Activated CD4-positive, alpha-beta T cell treated with anti-CD3 and anti-CD28 coated beads for 36 hours (primary cell): ENCODE measurements around the gene UCHL1. TPM values are rescaled to one million over a fixed set of nuclear protein-coding genes. Genes with fewer than 3 reads are reported as not detected.
"Not testable (repeated sequence)": the region's sequence is repeated elsewhere in the genome, so short reads cannot be mapped to it uniquely, and the experiment has no call there.

Experiments used
- ATAC-seq: fragments of 200-7000 bp; cut with Tn5 transposase; one replicate; pipeline ENCODE4 v1.10.0; 2021; ENCODE audit warnings: mild to moderate bottlenecking, moderate library complexity
- CTCF ChIA-PET: fragments of 350-600 bp; sonication (Branson Sonifier 250); formaldehyde crosslinking; loops from one replicate; lab custom pipeline; 2021; ENCODE audit warnings: antibody characterized with exemption; lab: Charles Lee
- POLR2A ChIA-PET: fragments of 350-600 bp; sonication (Branson Sonifier 250); formaldehyde crosslinking; loops from one replicate; lab custom pipeline; 2021; ENCODE audit warnings: antibody characterized with exemption, inconsistent platforms; lab: Charles Lee
- DNase-seq: peaks from one replicate; pipeline ENCODE4 v3.0.0-alpha.2; 2020
- H3K27ac Mint-ChIP-seq: one replicate; pipeline ENCODE4 v1.8.0; 2021; ENCODE audit warnings: mixed read lengths
- H3K27me3 Mint-ChIP-seq: one replicate; pipeline ENCODE4 v1.8.0; 2021; ENCODE audit warnings: mixed read lengths
- H3K36me3 Mint-ChIP-seq: one replicate; pipeline ENCODE4 v1.8.0; 2021; ENCODE audit warnings: low read depth, mixed read lengths
- H3K4me1 Mint-ChIP-seq: one replicate; pipeline ENCODE4 v1.8.0; 2021; ENCODE audit warnings: mixed read lengths
- H3K4me3 Mint-ChIP-seq: one replicate; pipeline ENCODE4 v1.8.0; 2021; ENCODE audit warnings: mild to moderate bottlenecking, moderate library complexity, mixed read lengths
- H3K9me3 Mint-ChIP-seq: one replicate; pipeline ENCODE4 v1.8.0; 2021; ENCODE audit warnings: low read depth, mixed read lengths
- intact Hi-C, 2 experiments: fragments of 100-400 bp; cut with DNase I in 1 of 2; cut with micrococcal nuclease in 1 of 2; formaldehyde crosslinking; loops; one replicate each; pipeline versions ENCODE4 v1.14.2 to v1.15.1; 2022 to 2024; cut with DNase I, micrococcal nuclease
- total RNA-seq, 2 experiments: library from RNA; stranded (reverse); gene quantifications; one replicate each; pipeline ENCODE4 v1.2.3, GENCODE V29; 2021

The UCHL1 gene
- total RNA-seq, 2 experiments from 2014 or later = 1.5 to 1.7 TPM

- ChIA-PET CTCF (interaction anchor here (0.7 kb wide), 1 partner anchor 398 kb away, joined by 3 read pairs; no protein-coding TSS in a partner anchor), POLR2A (no interaction called here)
- no peaks in the 10 kb centered on the region for H3K36me3 Mint-ChIP-seq
- DNase-seq (no peak), ATAC-seq (no peak)
- H3K4me3 Mint-ChIP-seq = no peak overlapping the region
- H3K4me1 Mint-ChIP-seq = no peaks in the 10 kb centered on the region
- no peak overlapping the region for H3K27ac Mint-ChIP-seq
- no peaks in the 10 kb centered on the region for H3K9me3 Mint-ChIP-seq
- intact Hi-C loops = no loop called here
- H3K27me3 Mint-ChIP-seq = peaks cover 2% of the 10 kb centered on the region
These were observed 12.2 kb downstream of the UCHL1 start for GRCh38 chr4:41268721-41269517.

GRCh38 chr4:41269682-41270081 is 13.0 kb downstream of the UCHL1 start:
- POLR2A ChIA-PET = no interaction called here

GRCh38 chr4:41275931-41276330 is 19.2 kb downstream of the UCHL1 start:
- intact Hi-C loops, H3K4me3 Mint-ChIP-seq: not testable (repeated sequence)
- CTCF ChIA-PET = interaction anchor here (1.1 kb wide), 1 partner anchor 10 kb away, joined by 4 read pairs; no protein-coding TSS in a partner anchor

More at GRCh38 chr4:41269682-41270081, 13.0 kb downstream of the UCHL1 start:
- no peak overlapping the region for H3K4me3 Mint-ChIP-seq
- no peaks in the 10 kb centered on the region for H3K4me1 Mint-ChIP-seq
- H3K36me3 Mint-ChIP-seq = no peaks in the 10 kb centered on the region
- H3K27ac Mint-ChIP-seq = no peak overlapping the region
- CTCF ChIA-PET = interaction anchor here (0.7 kb wide), 1 partner anchor 397 kb away, joined by 3 read pairs; no protein-coding TSS in a partner anchor
- H3K9me3 Mint-ChIP-seq = no peaks in the 10 kb centered on the region
- H3K27me3 Mint-ChIP-seq = peaks cover 2% of the 10 kb centered on the region
- no peak for DNase-seq
- intact Hi-C loops = no loop called here
- no peak for ATAC-seq

GRCh38 chr4:41280010-41280409 is 23.3 kb downstream of the UCHL1 start:
- ChIA-PET POLR2A (no interaction called here), CTCF (interaction anchor here (0.6 to 3.6 kb wide), 7 partner anchors 8 to 381 kb away, joined by 3 to 34 read pairs (median 4); no protein-coding TSS in a partner anchor)
- no peak for ATAC-seq
- intact Hi-C loops = loop anchor here (2.0 to 5.0 kb wide), 2 partner anchors 603 to 1242 kb away; no protein-coding TSS in a partner anchor
- Mint-ChIP-seq H3K4me1 (no peaks in the 10 kb centered on the region), H3K27ac (no peak overlapping the region), H3K27me3 (peaks cover 5% of the 10 kb centered on the region), H3K9me3 (no peaks in the 10 kb centered on the region), H3K36me3 (no peaks in the 10 kb centered on the region), H3K4me3 (no peak overlapping the region)
- DNase-seq = no peak

More at GRCh38 chr4:41275931-41276330, 19.2 kb downstream of the UCHL1 start:
- H3K27me3 Mint-ChIP-seq, H3K4me1 Mint-ChIP-seq, ATAC-seq, H3K36me3 Mint-ChIP-seq, POLR2A ChIA-PET, DNase-seq, H3K27ac Mint-ChIP-seq, H3K9me3 Mint-ChIP-seq: not testable (repeated sequence)

GRCh38 chr4:41281038-41281634 is 24.4 kb downstream of the UCHL1 start:
- intact Hi-C loops = loop anchor here (1.0 to 5.0 kb wide), 5 partner anchors 363 to 1241 kb away; no protein-coding TSS in a partner anchor
- ATAC-seq = peak; percentile 82
- H3K9me3 Mint-ChIP-seq = no peaks in the 10 kb centered on the region
- ChIA-PET CTCF (interaction anchor here (0.6 to 3.6 kb wide), 19 partner anchors 9 to 608 kb away, joined by 3 to 34 read pairs (median 4); no protein-coding TSS in a partner anchor), POLR2A (no interaction called here)
- H3K27me3 Mint-ChIP-seq = peaks cover 4% of the 10 kb centered on the region
- H3K36me3 Mint-ChIP-seq = no peaks in the 10 kb centered on the region
- no peaks in the 10 kb centered on the region for H3K4me1 Mint-ChIP-seq
- DNase-seq = peak; percentile 32
- no peak overlapping the region for H3K27ac Mint-ChIP-seq
- no peak overlapping the region for H3K4me3 Mint-ChIP-seq

GRCh38 chr4:41282366-41282765 is 25.6 kb downstream of the UCHL1 start:
- Mint-ChIP-seq H3K36me3 (no peaks in the 10 kb centered on the region), H3K9me3 (no peaks in the 10 kb centered on the region), H3K4me3 (no peak overlapping the region), H3K4me1 (no peaks in the 10 kb centered on the region), H3K27me3 (peaks cover 4% of the 10 kb centered on the region), H3K27ac (no peak overlapping the region)
- ATAC-seq (no peak), DNase-seq (no peak)
- POLR2A ChIA-PET = no interaction called here
- intact Hi-C loops = loop anchor here in 1 of 2 experiments (5.0 kb wide), 1 partner anchor 1240 kb away; no protein-coding TSS in a partner anchor
- CTCF ChIA-PET = interaction anchor here (0.6 to 3.6 kb wide), 7 partner anchors 36 to 605 kb away, joined by 3 to 34 read pairs (median 3); no protein-coding TSS in a partner anchor

GRCh38 chr4:41285202-41285863 is 28.6 kb downstream of the UCHL1 start:
- Mint-ChIP-seq H3K9me3 (no peaks in the 10 kb centered on the region), H3K4me3 (no peak overlapping the region), H3K4me1 (no peaks in the 10 kb centered on the region), H3K27me3 (no peaks in the 10 kb centered on the region), H3K27ac (no peak overlapping the region), H3K36me3 (no peaks in the 10 kb centered on the region)
- DNase-seq (no peak), ATAC-seq (no peak)
- ChIA-PET POLR2A (no interaction called here), CTCF (interaction anchor here (0.7 to 2.4 kb wide), 2 partner anchors 9 to 376 kb away, joined by 4 to 10 read pairs; no protein-coding TSS in a partner anchor)
- intact Hi-C loops = no loop called here

- no peaks in the 10 kb centered on the region for H3K27me3 Mint-ChIP-seq
- H3K36me3 Mint-ChIP-seq = no peaks in the 10 kb centered on the region
- POLR2A ChIA-PET = no interaction called here
- CTCF ChIA-PET = interaction anchor here (0.7 to 2.4 kb wide), 2 partner anchors 9 to 375 kb away, joined by 4 to 10 read pairs; no protein-coding TSS in a partner anchor
- no peaks in the 10 kb centered on the region for H3K9me3 Mint-ChIP-seq
- no peaks in the 10 kb centered on the region for H3K4me1 Mint-ChIP-seq
- intact Hi-C loops = no loop called here
- no peak overlapping the region for H3K27ac Mint-ChIP-seq
- ATAC-seq (no peak), DNase-seq (no peak)
- no peak overlapping the region for H3K4me3 Mint-ChIP-seq
These were observed 29.1 kb downstream of the UCHL1 start for GRCh38 chr4:41285864-41286235.

- H3K27ac Mint-ChIP-seq = no peak overlapping the region
- DNase-seq (no peak), ATAC-seq (no peak)
- no peaks in the 10 kb centered on the region for H3K4me1 Mint-ChIP-seq
- H3K36me3 Mint-ChIP-seq = no peaks in the 10 kb centered on the region
- no peak overlapping the region for H3K4me3 Mint-ChIP-seq
- POLR2A ChIA-PET = no interaction called here
- H3K27me3 Mint-ChIP-seq = no peaks in the 10 kb centered on the region
- H3K9me3 Mint-ChIP-seq = no peaks in the 10 kb centered on the region
- CTCF ChIA-PET = interaction anchor here (0.8 kb wide), 1 partner anchor 29 kb away, joined by 4 read pairs; no protein-coding TSS in a partner anchor
- intact Hi-C loops = no loop called here
These were observed 30.3 kb downstream of the UCHL1 start for GRCh38 chr4:41287005-41287404.

GRCh38 chr4:41287852-41288251 is 31.1 kb downstream of the UCHL1 start:
- ATAC-seq (no peak), DNase-seq (no peak)
- Mint-ChIP-seq H3K4me1 (no peaks in the 10 kb centered on the region), H3K27me3 (no peaks in the 10 kb centered on the region), H3K27ac (no peak overlapping the region), H3K36me3 (no peaks in the 10 kb centered on the region), H3K4me3 (no peak overlapping the region), H3K9me3 (no peaks in the 10 kb centered on the region)
- intact Hi-C loops = no loop called here
- ChIA-PET POLR2A (no interaction called here), CTCF (interaction anchor here (0.8 to 1.4 kb wide), 2 partner anchors 9 to 30 kb away, joined by 3 to 4 read pairs; no protein-coding TSS in a partner anchor)

- H3K4me1 Mint-ChIP-seq = no peaks in the 10 kb centered on the region
- ATAC-seq (no peak), DNase-seq (no peak)
- H3K27ac Mint-ChIP-seq = no peak overlapping the region
- ChIA-PET POLR2A (no interaction called here), CTCF (interaction anchor here (1.4 kb wide), 1 partner anchor 9 kb away, joined by 3 read pairs; no protein-coding TSS in a partner anchor)
- intact Hi-C loops = no loop called here
- no peak overlapping the region for H3K4me3 Mint-ChIP-seq
- H3K36me3 Mint-ChIP-seq = no peaks in the 10 kb centered on the region
- no peaks in the 10 kb centered on the region for H3K27me3 Mint-ChIP-seq
- H3K9me3 Mint-ChIP-seq = no peaks in the 10 kb centered on the region
These were observed 31.5 kb downstream of the UCHL1 start for GRCh38 chr4:41288254-41288653.
